A673 (cell line): ENCODE measurements around the gene ANGEL2.

ENCODE experiments used
- CTCF ChIP-seq: fragments of 300-800, 200-600 bp; sonication (generic); conservative IDR thresholded peaks from 2 replicates; pipeline ENCODE4 v1.5.1; 2017; ENCODE audit warnings: low read depth, mild to moderate bottlenecking, antibody characterized with exemption, low read length, moderate library complexity, mixed read lengths
- EZH2 ChIP-seq: fragments of 200-600 bp; sonication (generic); IDR thresholded peaks from 2 replicates; pipeline ENCODE4 v1.6.1; 2017; ENCODE audit warnings: borderline replicate concordance, low read depth, mild to moderate bottlenecking, mixed read lengths, antibody characterized with exemption, low read length; ENCODE audit not compliant: poor library complexity, severe bottlenecking

GRCh38 chr1:213055767-213056166, 40.1 kb upstream of the ANGEL2 start:
- TF ChIP-seq CTCF = no peak
- TF ChIP-seq EZH2 = no peak
